ENCODE measurements around the gene RUNX1.

The RUNX1 gene

GRCh38 chr21:34845521-34846451, 203.3 kb downstream of the RUNX1 start:
- H3K9ac ChIP-seq = no peak overlapping the region
- no peak for TF ChIP-seq CTCF (IDR thresholded peaks at IDR 0.05)
- peak overlapping the region; percentile 45 for H2AFZ ChIP-seq
- H3K27me3 ChIP-seq (ENCODE audit: control insufficient read depth, insufficient read depth, low read length) = no peaks in the 10 kb centered on the region
- H3K79me2 ChIP-seq = no peaks in the 10 kb centered on the region
- no peaks in the 10 kb centered on the region for H3K36me3 ChIP-seq (ENCODE audit: control insufficient read depth, insufficient read depth, low read length)
- H3K4me3 ChIP-seq (ENCODE audit: low read depth, low read length) = no peak overlapping the region
- no peak overlapping the region for H3K4me2 ChIP-seq (ENCODE audit: low read length)
- no peaks in the 10 kb centered on the region for H3K9me3 ChIP-seq (ENCODE audit: control insufficient read depth, low read length)
- peak overlapping the region; percentile 36 for H3K27ac ChIP-seq
- H3K4me1 ChIP-seq = no peaks in the 10 kb centered on the region

- Histone ChIP-seq H3K9me3 (ENCODE audit: control insufficient read depth, low read length) (no peaks in the 10 kb centered on the region), H3K9ac (no peak overlapping the region), H3K36me3 (ENCODE audit: control insufficient read depth, insufficient read depth, low read length) (no peaks in the 10 kb centered on the region), H3K4me1 (no peaks in the 10 kb centered on the region), H2AFZ (no peak overlapping the region), H3K79me2 (no peaks in the 10 kb centered on the region), H3K4me2 (ENCODE audit: low read length) (no peak overlapping the region), H3K4me3 (ENCODE audit: low read depth, low read length) (no peak overlapping the region), H3K27ac (no peak overlapping the region), H3K27me3 (ENCODE audit: control insufficient read depth, insufficient read depth, low read length) (no peaks in the 10 kb centered on the region)
- TF ChIP-seq CTCF (IDR thresholded peaks at IDR 0.05) = no peak
Measured at GRCh38 chr21:34844924-34845238, 204.2 kb downstream of the RUNX1 start.

- no peak for TF ChIP-seq CTCF (IDR thresholded peaks at IDR 0.05)
- Histone ChIP-seq H3K9ac (no peak overlapping the region), H3K4me1 (no peaks in the 10 kb centered on the region)
Measured at GRCh38 chr21:34844013-34844923, 204.8 kb downstream of the RUNX1 start.

GRCh38 chr21:34843562-34843961, 205.5 kb downstream of the RUNX1 start:
- H3K4me2 ChIP-seq (ENCODE audit: low read length) = no peak overlapping the region
- no peak overlapping the region for H3K4me3 ChIP-seq (ENCODE audit: low read depth, low read length)
- H3K9me3 ChIP-seq (ENCODE audit: control insufficient read depth, low read length) = no peaks in the 10 kb centered on the region
- H3K79me2 ChIP-seq = no peaks in the 10 kb centered on the region
- no peaks in the 10 kb centered on the region for H3K36me3 ChIP-seq (ENCODE audit: control insufficient read depth, insufficient read depth, low read length)
- no peaks in the 10 kb centered on the region for H3K27me3 ChIP-seq (ENCODE audit: control insufficient read depth, insufficient read depth, low read length)
- no peak overlapping the region for H2AFZ ChIP-seq
- no peak overlapping the region for H3K27ac ChIP-seq
- no peak overlapping the region for H3K9ac ChIP-seq
- no peaks in the 10 kb centered on the region for H3K4me1 ChIP-seq
- TF ChIP-seq CTCF (IDR thresholded peaks at IDR 0.05) = no peak

More at GRCh38 chr21:34844013-34844923, 204.8 kb downstream of the RUNX1 start:
- Histone ChIP-seq H3K27me3 (ENCODE audit: control insufficient read depth, insufficient read depth, low read length) (no peaks in the 10 kb centered on the region), H3K4me2 (ENCODE audit: low read length) (no peak overlapping the region), H3K27ac (no peak overlapping the region), H3K9me3 (ENCODE audit: control insufficient read depth, low read length) (no peaks in the 10 kb centered on the region), H3K79me2 (no peaks in the 10 kb centered on the region), H3K36me3 (ENCODE audit: control insufficient read depth, insufficient read depth, low read length) (no peaks in the 10 kb centered on the region), H3K4me3 (ENCODE audit: low read depth, low read length) (no peak overlapping the region), H2AFZ (no peak overlapping the region)
